GM23338 (cell line): ENCODE measurements around the gene HELZ. TPM values are rescaled to one million over a fixed set of nuclear protein-coding genes. Genes with fewer than 3 reads are reported as not detected.

Experiments
- ATAC-seq: fragments of 200-7000 bp; cut with Tn5 transposase; 3 replicates; pipeline ENCODE4 v1.9.1; 2020
- DNase-seq: peaks from one replicate; pipeline ENCODE4 v3.0.0-alpha.2; 2015; ENCODE audit warnings: low spot score
- H2AFZ ChIP-seq: fragments of 200-600 bp; sonication (generic); 2 replicates; pipeline ENCODE4 v1.8.0; 2016; ENCODE audit warnings: antibody characterized with exemption, mild to moderate bottlenecking, moderate library complexity
- H3F3A ChIP-seq: fragments of 200-600 bp; sonication (generic); replicated peaks from 2 replicates; pipeline ENCODE4 v1.8.0; 2017; ENCODE audit warnings: antibody characterized with exemption, mixed run types, low read depth
- H3K27ac ChIP-seq: fragments of 200-600 bp; sonication (generic); 2 replicates; pipeline ENCODE4 v1.6.1; 2016; ENCODE audit warnings: low read depth
- H3K27me3 ChIP-seq: fragments of 200-600 bp; sonication (generic); 2 replicates; pipeline ENCODE4 v1.8.0; 2016; ENCODE audit warnings: mild to moderate bottlenecking, mixed run types, moderate library complexity; ENCODE audit not compliant: insufficient read depth
- H3K36me3 ChIP-seq: fragments of 200-600 bp; sonication (generic); 2 replicates; pipeline ENCODE4 v1.8.0; 2016; ENCODE audit warnings: mild to moderate bottlenecking; ENCODE audit not compliant: insufficient read depth
- H3K4me1 ChIP-seq: fragments of 200-600 bp; sonication (generic); 2 replicates; pipeline ENCODE4 v1.8.0; 2016; ENCODE audit warnings: mild to moderate bottlenecking, moderate library complexity; ENCODE audit not compliant: insufficient read depth
- H3K4me2 ChIP-seq: fragments of 200-600 bp; sonication (generic); 2 replicates; pipeline ENCODE4 v1.7.1; 2017; ENCODE audit warnings: mixed run types
- H3K4me3 ChIP-seq: fragments of 200-600 bp; sonication (generic); 2 replicates; pipeline ENCODE4 v1.6.1; 2016; ENCODE audit warnings: mixed run types
- H3K79me2 ChIP-seq: fragments of 200-600 bp; sonication (generic); replicated peaks from 2 replicates; pipeline ENCODE4 v1.8.0; 2017; ENCODE audit warnings: mild to moderate bottlenecking; ENCODE audit not compliant: insufficient read depth
- H3K9me2 ChIP-seq: fragments of 200-600 bp; sonication (generic); 2 replicates; pipeline ENCODE4 v1.8.0; 2017; ENCODE audit not compliant: insufficient read depth
- H4K20me1 ChIP-seq: fragments of 200-600 bp; sonication (generic); replicated peaks from 2 replicates; pipeline ENCODE4 v1.8.0; 2017; ENCODE audit warnings: mild to moderate bottlenecking; ENCODE audit not compliant: insufficient read depth
- H3K27ac Mint-ChIP-seq: 2 replicates; pipeline ENCODE4 v1.8.0; 2020; ENCODE audit warnings: inconsistent platforms, mild to moderate bottlenecking, moderate library complexity, mixed read lengths
- H3K27me3 Mint-ChIP-seq: 3 replicates; pipeline ENCODE4 v1.8.0; 2022; ENCODE audit warnings: low read depth, mild to moderate bottlenecking, moderate library complexity, mixed read lengths, inconsistent platforms; ENCODE audit not compliant: insufficient read depth, poor library complexity
- H3K36me3 Mint-ChIP-seq: 3 replicates; pipeline ENCODE4 v1.8.0; 2021; ENCODE audit warnings: low read depth, mild to moderate bottlenecking, inconsistent platforms, moderate library complexity, mixed read lengths
- H3K4me1 Mint-ChIP-seq: 3 replicates; pipeline ENCODE4 v1.8.0; 2020; ENCODE audit warnings: mild to moderate bottlenecking, inconsistent platforms, mixed read lengths
- H3K4me3 Mint-ChIP-seq: 3 replicates; pipeline ENCODE4 v1.8.0; 2021; ENCODE audit warnings: moderate library complexity, mild to moderate bottlenecking, inconsistent platforms, mixed read lengths
- H3K9me3 Mint-ChIP-seq: 3 replicates; pipeline ENCODE4 v1.8.0; 2020; ENCODE audit warnings: moderate library complexity, mild to moderate bottlenecking, inconsistent platforms, mixed read lengths
- CTCF ChIP-seq, 2 experiments: fragments of 200-600 bp in 1 of 2; sonication (generic) in 1 of 2; conservative IDR thresholded peaks; 2 replicates each; pipeline versions ENCODE4 v1.5.1 to v1.6.1; 2016 to 2017; ENCODE audit warnings: antibody characterized with exemption in 2 of 2, low read depth in 2 of 2, mild to moderate bottlenecking in 2 of 2, moderate library complexity in 1 of 2
- ETS1 ChIP-seq: IDR thresholded peaks from 2 replicates; pipeline ENCODE4 v1.6.1; 2016; ENCODE audit warnings: antibody characterized with exemption
- EZH2 ChIP-seq: fragments of 200-600 bp; sonication (generic); IDR thresholded peaks from one replicate; pipeline ENCODE4 v1.8.0; 2017; ENCODE audit warnings: antibody characterized with exemption, mild to moderate bottlenecking, low read depth; ENCODE audit not compliant: unreplicated experiment
- EZH2phosphoT487 ChIP-seq: fragments of 200-600 bp; sonication (generic); IDR thresholded peaks from one replicate; pipeline ENCODE4 v1.8.1; 2018; ENCODE audit warnings: antibody characterized with exemption; ENCODE audit not compliant: unreplicated experiment
- NANOG ChIP-seq: IDR thresholded peaks from 2 replicates; pipeline ENCODE4 v1.6.1; 2016; ENCODE audit warnings: antibody characterized with exemption, borderline replicate concordance
- POLR2AphosphoS5 ChIP-seq: IDR thresholded peaks from 2 replicates; pipeline ENCODE4 v1.6.1; 2016; ENCODE audit warnings: antibody characterized with exemption, low read depth
- STAT1 ChIP-seq: IDR thresholded peaks from one replicate; pipeline ENCODE4 v1.6.1; 2016; ENCODE audit warnings: antibody characterized with exemption; ENCODE audit not compliant: unreplicated experiment
- ZNF114 ChIP-seq: fragments of 250-450 bp; sonication (Bioruptor Pico); IDR thresholded peaks from 2 replicates; pipeline ENCODE4 v1.5.0; 2020; ENCODE audit warnings: mild to moderate bottlenecking, moderate library complexity
- ZNF331 ChIP-seq: fragments of 250-450 bp; sonication (Bioruptor Pico); IDR thresholded peaks from 2 replicates; pipeline ENCODE4 v1.5.0; 2020; ENCODE audit warnings: low read depth, mild to moderate bottlenecking, moderate library complexity
- polyA plus RNA-seq: library from polyadenylated mRNA; unstranded; fragments of >200 nt; fragmentation: Nextera tagmentation; extraction: Ambion mirVana; gene quantifications from 2 replicates; pipeline ENCODE4 v1.2.1, GENCODE V29; 2016
- total RNA-seq: library from RNA; depleted of rRNA; stranded (reverse); fragments of >200 nt; shearing (Covaris generic); gene quantifications from 2 replicates; pipeline ENCODE4 v1.2.3, GENCODE V29; 2014

Gene HELZ
- total and polyA plus RNA-seq, 2 experiments from 2014 or later: 38.9 to 62.0 TPM

- H3K27me3 Mint-ChIP-seq: peaks cover 4% of the 10 kb centered on the region
- no peak overlapping the region for H3K4me3 Mint-ChIP-seq
- no peaks in the 10 kb centered on the region for H3K4me1 Mint-ChIP-seq
- Histone ChIP-seq H2AFZ (no peak overlapping the region), H3K4me3 (no peak overlapping the region), H3K4me2 (no peak overlapping the region), H3K27ac (no peak overlapping the region), H3K9me2 (no peaks in the 10 kb centered on the region), H3K4me1 (no peaks in the 10 kb centered on the region), H4K20me1 (no peaks in the 10 kb centered on the region), H3K79me2 (no peaks in the 10 kb centered on the region), H3K36me3 (0 out of 2 replicates have a peak, but pooled peaks cover 4% of the 10 kb centered on the region), H3F3A (no peaks in the 10 kb centered on the region), H3K27me3 (no peaks in the 10 kb centered on the region)
- H3K27ac Mint-ChIP-seq: no peak overlapping the region
- ATAC-seq: no peak
- no peak for DNase-seq
- TF ChIP-seq ZNF114 (CRISPR knock-in tag) (no peak), EZH2phosphoT487 (no peak), POLR2AphosphoS5 (no peak), CTCF (conservative IDR thresholded peaks at IDR 0.05; ENCODE audit: low read depth in 2 of 2) (no peak), STAT1 (no peak), NANOG (no peak), ETS1 (no peak), EZH2 (no peak), ZNF331 (CRISPR knock-in tag) (no peak)
- H3K36me3 Mint-ChIP-seq: peaks cover 5% of the 10 kb centered on the region; the same call in 2 of the 3 replicates
- H3K9me3 Mint-ChIP-seq: peaks cover 19% of the 10 kb centered on the region
Measured at GRCh38 chr17:67052720-67053437, 192.1 kb downstream of the HELZ start.

GRCh38 chr17:67051837-67052236 is 193.2 kb downstream of the HELZ start:
- no peak overlapping the region for H2AFZ ChIP-seq
- 0 out of 2 replicates have a peak, but pooled peaks cover 4% of the 10 kb centered on the region for H3K36me3 ChIP-seq
- H3K79me2 ChIP-seq: no peaks in the 10 kb centered on the region
- DNase-seq (no peak), ATAC-seq (no peak)
- H3K9me3 Mint-ChIP-seq: peaks cover 28% of the 10 kb centered on the region
- H3K4me2 ChIP-seq: no peak overlapping the region
- no peak overlapping the region for H3K4me3 Mint-ChIP-seq
- peaks cover 13% of the 10 kb centered on the region; the same call in 2 of the 3 replicates for H3K36me3 Mint-ChIP-seq
- H3K27me3 Mint-ChIP-seq: peaks cover 4% of the 10 kb centered on the region
- no peaks in the 10 kb centered on the region for H3K4me1 Mint-ChIP-seq
- no peak overlapping the region for H3K27ac Mint-ChIP-seq
- H3K27me3 ChIP-seq: no peaks in the 10 kb centered on the region
- H3K4me3 ChIP-seq: no peak overlapping the region
- TF ChIP-seq EZH2: no peak
- no peak for TF ChIP-seq EZH2phosphoT487
- TF ChIP-seq ZNF331 (CRISPR knock-in tag): no peak
- no peak for TF ChIP-seq NANOG
- no peak for TF ChIP-seq STAT1
- no peaks in the 10 kb centered on the region for H3K4me1 ChIP-seq
- no peaks in the 10 kb centered on the region for H4K20me1 ChIP-seq
- no peaks in the 10 kb centered on the region for H3F3A ChIP-seq
- no peaks in the 10 kb centered on the region for H3K9me2 ChIP-seq
- no peak overlapping the region for H3K27ac ChIP-seq
